Fibroblast of skin of left quadriceps (primary cell): Measurements from ENCODE around the gene CERCAM.
"Not testable (repeated sequence)": the region's sequence is repeated elsewhere in the genome, so short reads cannot be mapped to it uniquely, and the experiment has no call there.

Experiments
- DNase-seq, 2 experiments: peaks; one replicate each; pipeline ENCODE4 v3.0.0-alpha.2; 2013; ENCODE audit warnings: low read depth in 2 of 2

Gene CERCAM

GRCh38 chr9:128419061-128419925 lies 1.4 kb upstream of the CERCAM start:
- no peak for DNase-seq

GRCh38 chr9:128420060-128420650 lies 502 bp upstream of the CERCAM start:
- no peak for DNase-seq

GRCh38 chr9:128421482-128421996 lies 882 bp downstream of the CERCAM start:
- no peak for DNase-seq

GRCh38 chr9:128422022-128422782 lies 1.5 kb downstream of the CERCAM start:
- DNase-seq, result not testable (repeated sequence)

- no peak for DNase-seq
Measured at GRCh38 chr9:128422783-128423150, 2.1 kb downstream of the CERCAM start.

GRCh38 chr9:128423356-128423755 lies 2.7 kb downstream of the CERCAM start:
- not testable (repeated sequence) for DNase-seq

- no peak for DNase-seq
Measured at GRCh38 chr9:128424268-128424780, 3.7 kb downstream of the CERCAM start.

- DNase-seq, result no peak
Measured at GRCh38 chr9:128428644-128429512, 8.2 kb downstream of the CERCAM start.

- DNase-seq, result no peak
Measured at GRCh38 chr9:128429513-128430086, 8.9 kb downstream of the CERCAM start.

GRCh38 chr9:128431207-128431606 lies 10.6 kb downstream of the CERCAM start:
- DNase-seq, result no peak

GRCh38 chr9:128434340-128434739 lies 13.7 kb downstream of the CERCAM start:
- no peak for DNase-seq

- DNase-seq, result no peak
Measured at GRCh38 chr9:128435611-128436010, 15.0 kb downstream of the CERCAM start.

- peak; percentile 51 to 53 for DNase-seq
Measured at GRCh38 chr9:128438343-128439109, 17.9 kb downstream of the CERCAM start.

- DNase-seq, result no peak
Measured at GRCh38 chr9:128439273-128439672, 18.6 kb downstream of the CERCAM start.

GRCh38 chr9:128442150-128442549 lies 21.5 kb downstream of the CERCAM start:
- DNase-seq, result no peak

GRCh38 chr9:128446505-128446904 lies 25.8 kb downstream of the CERCAM start:
- not testable (repeated sequence) for DNase-seq

GRCh38 chr9:128448746-128449145 lies 28.1 kb downstream of the CERCAM start:
- no peak for DNase-seq

GRCh38 chr9:128454991-128455390 lies 34.3 kb downstream of the CERCAM start:
- DNase-seq, result no peak

GRCh38 chr9:128455849-128456612 lies 35.4 kb downstream of the CERCAM start, which contains the start of gene ODF2:
Gene ODF2, plus strand, starts transcription at chr9:128456006. Its CDS starts 86 bp downstream, at chr9:128456092.
- DNase-seq, result peak; percentile 89
